ENCODE data around the gene MAP6. TPM values are rescaled to one million over a fixed set of nuclear protein-coding genes. Genes with fewer than 3 reads are reported as not detected.

MAP6 gene
- total RNA-seq, 2 experiments from 2014 or later: not detected

- POLR2A ChIA-PET: no interaction called here
- H3K9me3 Mint-ChIP-seq: no peaks in the 10 kb centered on the region
- H3K4me3 Mint-ChIP-seq: peak overlapping the region; percentile 58
- H3K27ac Mint-ChIP-seq: peak overlapping the region; percentile 44
- peak overlapping the region in 1 of 2 donors; percentile 4 for H3K27ac ChIP-seq (ENCODE audit: low read depth in 1 of 2, low read length in 2 of 2)
- peak in 1 of 14 experiments; percentile 14 for DNase-seq
- peaks cover 43% of the 10 kb centered on the region for H3K4me1 Mint-ChIP-seq (ENCODE audit: low read depth)
- H3K27me3 Mint-ChIP-seq: no peaks in the 10 kb centered on the region
- peaks cover 39% of the 10 kb centered on the region for H3K36me3 Mint-ChIP-seq (ENCODE audit: low read depth)
- intact Hi-C loops (cut with DNase I, micrococcal nuclease): no loop called here
- H3K9me3 ChIP-seq (ENCODE audit: control insufficient read depth in 1 of 2, insufficient read depth in 1 of 2, low read length in 2 of 2): no peaks in the 10 kb centered on the region
- CTCF ChIA-PET: no interaction called here
- H3K27me3 ChIP-seq (ENCODE audit: control insufficient read depth in 1 of 2, insufficient read depth in 2 of 2, low read length in 2 of 2): no peaks in the 10 kb centered on the region
- H3K4me3 ChIP-seq (ENCODE audit: low read length): no peak overlapping the region
- ATAC-seq (ENCODE audit: poor library complexity): no peak
- peaks cover 40% of the 10 kb centered on the region for H3K4me1 ChIP-seq (ENCODE audit: insufficient read depth, low read length)
- H3K36me3 ChIP-seq (ENCODE audit: insufficient read depth, low read length): peaks cover 27% of the 10 kb centered on the region
- TF ChIP-seq, protein P1, sequence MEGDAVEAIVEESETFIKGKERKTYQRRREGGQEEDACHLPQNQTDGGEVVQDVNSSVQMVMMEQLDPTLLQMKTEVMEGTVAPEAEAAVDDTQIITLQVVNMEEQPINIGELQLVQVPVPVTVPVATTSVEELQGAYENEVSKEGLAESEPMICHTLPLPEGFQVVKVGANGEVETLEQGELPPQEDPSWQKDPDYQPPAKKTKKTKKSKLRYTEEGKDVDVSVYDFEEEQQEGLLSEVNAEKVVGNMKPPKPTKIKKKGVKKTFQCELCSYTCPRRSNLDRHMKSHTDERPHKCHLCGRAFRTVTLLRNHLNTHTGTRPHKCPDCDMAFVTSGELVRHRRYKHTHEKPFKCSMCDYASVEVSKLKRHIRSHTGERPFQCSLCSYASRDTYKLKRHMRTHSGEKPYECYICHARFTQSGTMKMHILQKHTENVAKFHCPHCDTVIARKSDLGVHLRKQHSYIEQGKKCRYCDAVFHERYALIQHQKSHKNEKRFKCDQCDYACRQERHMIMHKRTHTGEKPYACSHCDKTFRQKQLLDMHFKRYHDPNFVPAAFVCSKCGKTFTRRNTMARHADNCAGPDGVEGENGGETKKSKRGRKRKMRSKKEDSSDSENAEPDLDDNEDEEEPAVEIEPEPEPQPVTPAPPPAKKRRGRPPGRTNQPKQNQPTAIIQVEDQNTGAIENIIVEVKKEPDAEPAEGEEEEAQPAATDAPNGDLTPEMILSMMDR (IDR thresholded peaks at IDR 0.05): no peak
These were observed 102.7 kb downstream of the MAP6 start for GRCh38 chr11:75565916-75566762.

- POLR2A ChIA-PET: no interaction called here
- no peak for DNase-seq
- Mint-ChIP-seq H3K4me1 (ENCODE audit: low read depth) (peaks cover 47% of the 10 kb centered on the region), H3K27ac (peak overlapping the region; percentile 94), H3K27me3 (no peaks in the 10 kb centered on the region), H3K9me3 (no peaks in the 10 kb centered on the region), H3K36me3 (ENCODE audit: low read depth) (peaks cover 33% of the 10 kb centered on the region), H3K4me3 (peak overlapping the region; percentile 18)
- Histone ChIP-seq H3K27ac (ENCODE audit: low read depth in 1 of 2, low read length in 2 of 2) (no peak overlapping the region), H3K36me3 (ENCODE audit: insufficient read depth, low read length) (peaks cover 20% of the 10 kb centered on the region), H3K9me3 (ENCODE audit: control insufficient read depth in 1 of 2, insufficient read depth in 1 of 2, low read length in 2 of 2) (no peaks in the 10 kb centered on the region), H3K27me3 (ENCODE audit: control insufficient read depth in 1 of 2, insufficient read depth in 2 of 2, low read length in 2 of 2) (no peaks in the 10 kb centered on the region), H3K4me1 (ENCODE audit: insufficient read depth, low read length) (peaks cover 42% of the 10 kb centered on the region), H3K4me3 (ENCODE audit: low read length) (no peak overlapping the region)
- TF ChIP-seq, protein P1 (IDR thresholded peaks at IDR 0.05): no peak
- ATAC-seq (ENCODE audit: poor library complexity): no peak
- intact Hi-C loops (cut with DNase I, micrococcal nuclease): no loop called here
- CTCF ChIA-PET: no interaction called here
These were observed 103.5 kb downstream of the MAP6 start for GRCh38 chr11:75565221-75565814.

- peaks cover 47% of the 10 kb centered on the region for H3K4me1 Mint-ChIP-seq (ENCODE audit: low read depth)
- TF ChIP-seq, protein P1 (IDR thresholded peaks at IDR 0.05): no peak
- Histone ChIP-seq H3K4me1 (ENCODE audit: insufficient read depth, low read length) (peaks cover 42% of the 10 kb centered on the region), H3K27ac (ENCODE audit: low read depth in 1 of 2, low read length in 2 of 2) (no peak overlapping the region), H3K27me3 (ENCODE audit: control insufficient read depth in 1 of 2, insufficient read depth in 2 of 2, low read length in 2 of 2) (no peaks in the 10 kb centered on the region), H3K36me3 (ENCODE audit: insufficient read depth, low read length) (peaks cover 10% of the 10 kb centered on the region), H3K4me3 (ENCODE audit: low read length) (no peak overlapping the region), H3K9me3 (ENCODE audit: control insufficient read depth in 1 of 2, insufficient read depth in 1 of 2, low read length in 2 of 2) (no peaks in the 10 kb centered on the region)
- ChIA-PET POLR2A (no interaction called here), CTCF (no interaction called here)
- no peaks in the 10 kb centered on the region for H3K27me3 Mint-ChIP-seq
- intact Hi-C loops (cut with DNase I, micrococcal nuclease): no loop called here
- peak overlapping the region; percentile 99 for H3K4me3 Mint-ChIP-seq
- peak overlapping the region; percentile 94 for H3K27ac Mint-ChIP-seq
- peaks cover 25% of the 10 kb centered on the region for H3K36me3 Mint-ChIP-seq (ENCODE audit: low read depth)
- no peaks in the 10 kb centered on the region for H3K9me3 Mint-ChIP-seq
- DNase-seq: no peak
- no peak for ATAC-seq (ENCODE audit: poor library complexity)
These were observed 104.8 kb downstream of the MAP6 start for GRCh38 chr11:75563978-75564552.
